NT2/D1 (cell line): ENCODE results near the gene FCER1G.

Source experiments
- DNase-seq: peaks from one replicate; pipeline ENCODE4 v3.0.0-alpha.2; 2011; ENCODE audit warnings: low read depth, low spot score
- H3K27me3 ChIP-seq: 2 replicates; pipeline ENCODE4 v1.6.0; 2011; ENCODE audit warnings: mild to moderate bottlenecking; ENCODE audit not compliant: insufficient read length, insufficient read depth
- H3K36me3 ChIP-seq: 2 replicates; pipeline ENCODE4 v1.6.1; 2011; ENCODE audit warnings: mild to moderate bottlenecking, low read length, mixed read lengths; ENCODE audit not compliant: insufficient read depth, insufficient read length
- H3K4me1 ChIP-seq: 2 replicates; pipeline ENCODE4 v1.5.1; 2011; ENCODE audit not compliant: insufficient read depth, insufficient read length
- H3K4me3 ChIP-seq: 2 replicates; pipeline ENCODE4 v1.5.1; 2011; ENCODE audit warnings: low read depth; ENCODE audit not compliant: insufficient read length
- H3K9ac ChIP-seq: 2 replicates; pipeline ENCODE4 v1.6.0; 2011; ENCODE audit warnings: low read depth; ENCODE audit not compliant: insufficient read length
- H3K9me3 ChIP-seq: 2 replicates; pipeline ENCODE4 v1.5.1; 2011; ENCODE audit warnings: mild to moderate bottlenecking, low read length; ENCODE audit not compliant: insufficient read depth
- SUZ12 ChIP-seq: IDR thresholded peaks from 2 replicates; pipeline ENCODE4 v1.6.1; 2011; ENCODE audit not compliant: insufficient read length, insufficient read depth; ENCODE audit errors: extremely low read depth
- YY1 ChIP-seq: IDR thresholded peaks from 2 replicates; pipeline ENCODE4 v1.6.1; 2011; ENCODE audit not compliant: insufficient read length, insufficient read depth
- ZNF274 ChIP-seq: IDR thresholded peaks from 2 replicates; pipeline ENCODE4 v1.6.1; 2011; ENCODE audit warnings: mild to moderate bottlenecking, low read depth, low read length

FCER1G gene

GRCh38 chr1:161179698-161180097 lies 35.4 kb upstream of the FCER1G start:
- no peak for DNase-seq
- Histone ChIP-seq H3K9ac (no peak overlapping the region), H3K9me3 (no peaks in the 10 kb centered on the region), H3K36me3 (peaks cover 18% of the 10 kb centered on the region), H3K4me3 (no peak overlapping the region), H3K27me3 (no peaks in the 10 kb centered on the region), H3K4me1 (peaks cover 8% of the 10 kb centered on the region)
- no peak for TF ChIP-seq ZNF274
- TF ChIP-seq YY1 = no peak
- TF ChIP-seq SUZ12 = no peak

DNA sequence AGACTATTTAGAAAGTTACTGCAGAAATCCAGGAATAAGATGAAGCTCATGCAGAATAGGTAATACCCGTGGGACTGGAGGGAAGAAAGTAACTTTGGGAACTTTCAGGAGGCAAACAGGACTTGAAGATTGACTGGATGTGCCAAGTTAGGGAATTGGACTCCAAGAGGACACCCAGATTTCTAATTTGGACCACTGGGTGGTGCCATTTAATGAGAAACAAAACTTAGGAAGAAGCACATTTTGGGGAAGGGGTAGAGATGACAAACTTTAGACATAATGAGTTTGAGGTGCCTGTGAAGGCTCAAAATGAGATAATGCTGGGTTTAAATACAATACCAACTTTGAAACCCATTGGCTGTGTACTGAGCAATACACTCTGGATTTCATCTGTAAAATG lies 34.5 kb upstream of the FCER1G start:
- Histone ChIP-seq H3K4me3 (no peak overlapping the region), H3K27me3 (no peaks in the 10 kb centered on the region), H3K9ac (no peak overlapping the region), H3K9me3 (no peaks in the 10 kb centered on the region), H3K4me1 (peaks cover 8% of the 10 kb centered on the region), H3K36me3 (peaks cover 9% of the 10 kb centered on the region)
- TF ChIP-seq YY1 (no peak), SUZ12 (no peak), ZNF274 (no peak)
- DNase-seq = no peak

DNA sequence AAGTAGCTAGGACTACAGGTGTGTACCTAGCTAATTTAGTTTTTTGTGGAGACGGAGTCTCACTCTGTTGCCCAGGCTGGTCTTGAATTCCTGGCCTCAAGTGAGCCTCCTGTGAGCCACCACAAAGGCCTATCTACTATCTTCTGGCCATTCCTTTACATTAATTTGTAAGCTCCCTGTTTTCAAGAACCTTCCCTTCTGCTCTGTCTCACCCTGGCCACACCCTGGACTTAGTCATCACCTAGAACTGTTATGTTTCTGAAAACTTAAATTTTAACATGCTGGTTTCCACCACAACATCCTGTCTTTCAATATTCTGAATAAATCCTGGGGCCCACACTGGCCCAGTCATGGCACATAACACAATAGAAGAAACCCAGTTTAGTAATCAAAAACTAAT lies 32.9 kb upstream of the FCER1G start:
- no peaks in the 10 kb centered on the region for H3K27me3 ChIP-seq
- no peaks in the 10 kb centered on the region for H3K4me1 ChIP-seq
- no peak for DNase-seq
- H3K4me3 ChIP-seq = no peak overlapping the region
- TF ChIP-seq SUZ12 = no peak
- TF ChIP-seq YY1 = no peak
- TF ChIP-seq ZNF274 = no peak
- H3K9me3 ChIP-seq = no peaks in the 10 kb centered on the region
- H3K36me3 ChIP-seq = no peaks in the 10 kb centered on the region
- no peak overlapping the region for H3K9ac ChIP-seq

GRCh38 chr1:161185282-161185682 lies 29.8 kb upstream of the FCER1G start:
- no peak for TF ChIP-seq YY1
- no peak for TF ChIP-seq SUZ12
- no peak for TF ChIP-seq ZNF274
- no peak for DNase-seq
- H3K9me3 ChIP-seq = no peaks in the 10 kb centered on the region

DNA sequence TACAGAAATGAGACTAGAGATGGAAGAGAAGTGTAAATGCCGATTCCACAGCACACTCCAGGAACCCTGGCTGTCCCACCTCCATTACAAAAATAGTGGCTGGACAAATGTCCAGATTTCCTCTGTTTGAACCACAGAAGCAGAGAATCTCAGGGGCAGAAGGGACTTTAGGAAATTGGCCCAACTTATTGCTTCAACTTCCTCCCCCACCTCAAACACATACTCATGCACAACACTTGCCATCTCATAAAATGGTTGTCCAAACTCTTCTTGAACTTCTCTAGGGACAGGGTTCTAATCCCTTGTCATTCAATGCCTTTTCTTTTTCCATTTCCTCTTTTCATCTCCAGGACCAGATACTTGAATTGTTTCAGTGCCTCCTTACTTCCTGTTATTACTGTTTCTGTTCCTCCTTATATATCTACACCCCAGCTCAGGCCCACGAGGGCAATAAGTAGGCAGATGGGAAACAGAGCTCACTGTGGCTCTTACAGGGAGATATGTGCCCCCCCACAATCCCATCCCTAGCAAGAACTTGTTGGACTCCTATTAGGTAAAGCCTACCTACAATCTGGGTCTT lies 29.3 kb upstream of the FCER1G start:
- TF ChIP-seq ZNF274 (no peak), YY1 (no peak), SUZ12 (no peak)
- no peaks in the 10 kb centered on the region for H3K27me3 ChIP-seq
- peaks cover 1% of the 10 kb centered on the region for H3K4me1 ChIP-seq
- no peak overlapping the region for H3K9ac ChIP-seq
- no peak for DNase-seq
- H3K9me3 ChIP-seq = no peaks in the 10 kb centered on the region
- peaks cover 8% of the 10 kb centered on the region for H3K36me3 ChIP-seq
- H3K4me3 ChIP-seq = no peak overlapping the region

More at GRCh38 chr1:161185282-161185682, 29.8 kb upstream of the FCER1G start:
- Histone ChIP-seq H3K9ac (no peak overlapping the region), H3K4me3 (no peak overlapping the region), H3K27me3 (no peaks in the 10 kb centered on the region), H3K4me1 (no peaks in the 10 kb centered on the region), H3K36me3 (peaks cover 4% of the 10 kb centered on the region)

- peaks cover 8% of the 10 kb centered on the region for H3K4me1 ChIP-seq
- no peak for DNase-seq
- TF ChIP-seq ZNF274 (no peak), YY1 (no peak), SUZ12 (no peak)
- H3K36me3 ChIP-seq = peaks cover 22% of the 10 kb centered on the region
- H3K9ac ChIP-seq = no peak overlapping the region
- H3K27me3 ChIP-seq = no peaks in the 10 kb centered on the region
- H3K4me3 ChIP-seq = no peak overlapping the region
- no peaks in the 10 kb centered on the region for H3K9me3 ChIP-seq
Observed at GRCh38 chr1:161187311-161187710, 27.8 kb upstream of the FCER1G start.

GRCh38 chr1:161188381-161188780 lies 26.7 kb upstream of the FCER1G start:
- Histone ChIP-seq H3K4me1 (peaks cover 8% of the 10 kb centered on the region), H3K9me3 (no peaks in the 10 kb centered on the region)

More at GRCh38 chr1:161188381-161188780, 26.7 kb upstream of the FCER1G start:
- no peak overlapping the region for H3K4me3 ChIP-seq
- no peaks in the 10 kb centered on the region for H3K27me3 ChIP-seq
- TF ChIP-seq YY1 (no peak), ZNF274 (no peak), SUZ12 (no peak)
- DNase-seq = no peak
- H3K9ac ChIP-seq = no peak overlapping the region
- peaks cover 31% of the 10 kb centered on the region for H3K36me3 ChIP-seq
